Measurements from ENCODE around the gene AMER2.

- TF ChIP-seq, protein P1, sequence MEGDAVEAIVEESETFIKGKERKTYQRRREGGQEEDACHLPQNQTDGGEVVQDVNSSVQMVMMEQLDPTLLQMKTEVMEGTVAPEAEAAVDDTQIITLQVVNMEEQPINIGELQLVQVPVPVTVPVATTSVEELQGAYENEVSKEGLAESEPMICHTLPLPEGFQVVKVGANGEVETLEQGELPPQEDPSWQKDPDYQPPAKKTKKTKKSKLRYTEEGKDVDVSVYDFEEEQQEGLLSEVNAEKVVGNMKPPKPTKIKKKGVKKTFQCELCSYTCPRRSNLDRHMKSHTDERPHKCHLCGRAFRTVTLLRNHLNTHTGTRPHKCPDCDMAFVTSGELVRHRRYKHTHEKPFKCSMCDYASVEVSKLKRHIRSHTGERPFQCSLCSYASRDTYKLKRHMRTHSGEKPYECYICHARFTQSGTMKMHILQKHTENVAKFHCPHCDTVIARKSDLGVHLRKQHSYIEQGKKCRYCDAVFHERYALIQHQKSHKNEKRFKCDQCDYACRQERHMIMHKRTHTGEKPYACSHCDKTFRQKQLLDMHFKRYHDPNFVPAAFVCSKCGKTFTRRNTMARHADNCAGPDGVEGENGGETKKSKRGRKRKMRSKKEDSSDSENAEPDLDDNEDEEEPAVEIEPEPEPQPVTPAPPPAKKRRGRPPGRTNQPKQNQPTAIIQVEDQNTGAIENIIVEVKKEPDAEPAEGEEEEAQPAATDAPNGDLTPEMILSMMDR (conservative IDR thresholded peaks at IDR 0.05): no peak
- TF ChIP-seq EZH2 (IDR thresholded peaks at IDR 0.05; ENCODE audit: low read depth): no peak
These were observed 3.3 kb downstream of the AMER2 start for GRCh38 chr13:25168790-25169189.

All from PC-9 (cell line).